ENCODE measurements around the gene CPNE9.

The CPNE9 gene

DNA sequence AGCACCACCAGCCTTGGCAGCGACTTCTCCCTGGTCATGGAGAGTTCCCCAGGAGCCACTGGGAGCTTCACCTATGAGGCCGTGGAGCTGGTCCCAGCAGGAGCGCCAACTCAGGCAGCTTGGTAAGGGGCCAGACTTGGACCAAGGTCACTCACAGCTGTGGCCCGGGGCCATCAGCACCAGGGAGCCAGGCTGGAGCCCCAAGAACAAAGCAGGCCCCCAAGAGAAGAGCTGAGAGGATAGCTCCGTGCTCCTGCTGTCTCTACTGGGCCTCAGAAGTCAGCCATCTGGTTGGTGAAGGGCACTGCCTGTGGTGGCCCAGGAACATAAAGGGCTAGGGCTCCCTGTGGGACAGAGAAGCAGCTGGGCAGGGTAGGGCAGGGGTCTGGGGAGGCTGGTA lies 14.7 kb upstream of the CPNE9 start:
- Histone ChIP-seq H3K4me3 (ENCODE audit: insufficient read depth, low read length, poor library complexity, severe bottlenecking) (no peak overlapping the region), H3K4me2 (ENCODE audit: low read depth, low read length, poor library complexity, severe bottlenecking) (no peak overlapping the region), H3K9ac (ENCODE audit: low read length) (no peak overlapping the region), H3K27ac (ENCODE audit: low read depth, low read length) (no peak overlapping the region), H3K9me2 (replicated peaks; ENCODE audit: insufficient read depth, low read length) (no peaks in the 10 kb centered on the region), H3K79me2 (ENCODE audit: insufficient read depth, low read length) (no peaks in the 10 kb centered on the region), H3K36me3 (ENCODE audit: low read length) (no peaks in the 10 kb centered on the region), H3F3A (ENCODE audit: insufficient read depth) (no peaks in the 10 kb centered on the region), H3K9me3 (ENCODE audit: insufficient read depth, low read length) (no peaks in the 10 kb centered on the region), H2AFZ (ENCODE audit: low read depth, low read length, severe bottlenecking) (no peak overlapping the region), H4K20me1 (ENCODE audit: low read depth, low read length) (no peaks in the 10 kb centered on the region), H3K27me3 (ENCODE audit: low read length) (no peaks in the 10 kb centered on the region)
- no peak for TF ChIP-seq EZH2phosphoT487 (conservative IDR thresholded peaks at IDR 0.05; ENCODE audit: low read length)
- TF ChIP-seq, protein P1, sequence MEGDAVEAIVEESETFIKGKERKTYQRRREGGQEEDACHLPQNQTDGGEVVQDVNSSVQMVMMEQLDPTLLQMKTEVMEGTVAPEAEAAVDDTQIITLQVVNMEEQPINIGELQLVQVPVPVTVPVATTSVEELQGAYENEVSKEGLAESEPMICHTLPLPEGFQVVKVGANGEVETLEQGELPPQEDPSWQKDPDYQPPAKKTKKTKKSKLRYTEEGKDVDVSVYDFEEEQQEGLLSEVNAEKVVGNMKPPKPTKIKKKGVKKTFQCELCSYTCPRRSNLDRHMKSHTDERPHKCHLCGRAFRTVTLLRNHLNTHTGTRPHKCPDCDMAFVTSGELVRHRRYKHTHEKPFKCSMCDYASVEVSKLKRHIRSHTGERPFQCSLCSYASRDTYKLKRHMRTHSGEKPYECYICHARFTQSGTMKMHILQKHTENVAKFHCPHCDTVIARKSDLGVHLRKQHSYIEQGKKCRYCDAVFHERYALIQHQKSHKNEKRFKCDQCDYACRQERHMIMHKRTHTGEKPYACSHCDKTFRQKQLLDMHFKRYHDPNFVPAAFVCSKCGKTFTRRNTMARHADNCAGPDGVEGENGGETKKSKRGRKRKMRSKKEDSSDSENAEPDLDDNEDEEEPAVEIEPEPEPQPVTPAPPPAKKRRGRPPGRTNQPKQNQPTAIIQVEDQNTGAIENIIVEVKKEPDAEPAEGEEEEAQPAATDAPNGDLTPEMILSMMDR (IDR thresholded peaks at IDR 0.05; ENCODE audit: insufficient read depth, low read length, poor library complexity, severe bottlenecking) = no peak

DNA sequence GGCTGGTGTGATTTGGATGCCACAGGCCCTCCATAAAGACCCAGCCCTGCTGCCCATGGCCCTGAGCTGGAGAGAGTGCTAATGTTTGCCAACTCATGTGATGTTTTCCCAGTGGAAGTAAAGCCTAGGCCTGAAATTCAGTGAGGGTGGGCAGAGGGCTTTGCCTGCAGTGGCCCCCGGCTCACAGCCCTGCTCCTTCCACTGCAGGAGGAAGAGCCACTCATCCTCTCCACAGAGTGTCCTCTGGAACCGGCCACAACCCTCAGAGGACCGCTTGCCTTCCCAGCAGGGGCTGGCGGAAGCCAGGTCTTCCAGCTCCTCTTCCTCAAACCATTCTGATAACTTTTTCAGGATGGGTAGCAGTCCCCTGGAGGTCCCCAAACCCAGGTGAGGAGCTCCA lies 13.9 kb upstream of the CPNE9 start:
- Histone ChIP-seq H2AFZ (ENCODE audit: low read depth, low read length, severe bottlenecking) (no peak overlapping the region), H3K9ac (ENCODE audit: low read length) (no peak overlapping the region), H3K79me2 (ENCODE audit: insufficient read depth, low read length) (no peaks in the 10 kb centered on the region), H3K27ac (ENCODE audit: low read depth, low read length) (no peak overlapping the region), H3K9me2 (replicated peaks; ENCODE audit: insufficient read depth, low read length) (no peaks in the 10 kb centered on the region), H3K9me3 (ENCODE audit: insufficient read depth, low read length) (no peaks in the 10 kb centered on the region), H3K27me3 (ENCODE audit: low read length) (no peaks in the 10 kb centered on the region), H3K4me2 (ENCODE audit: low read depth, low read length, poor library complexity, severe bottlenecking) (no peak overlapping the region), H4K20me1 (ENCODE audit: low read depth, low read length) (no peaks in the 10 kb centered on the region), H3K36me3 (ENCODE audit: low read length) (no peaks in the 10 kb centered on the region), H3F3A (ENCODE audit: insufficient read depth) (no peaks in the 10 kb centered on the region), H3K4me3 (ENCODE audit: insufficient read depth, low read length, poor library complexity, severe bottlenecking) (no peak overlapping the region)
- TF ChIP-seq, protein P1 (IDR thresholded peaks at IDR 0.05; ENCODE audit: insufficient read depth, low read length, poor library complexity, severe bottlenecking) = no peak
- no peak for TF ChIP-seq EZH2phosphoT487 (conservative IDR thresholded peaks at IDR 0.05; ENCODE audit: low read length)

DNA sequence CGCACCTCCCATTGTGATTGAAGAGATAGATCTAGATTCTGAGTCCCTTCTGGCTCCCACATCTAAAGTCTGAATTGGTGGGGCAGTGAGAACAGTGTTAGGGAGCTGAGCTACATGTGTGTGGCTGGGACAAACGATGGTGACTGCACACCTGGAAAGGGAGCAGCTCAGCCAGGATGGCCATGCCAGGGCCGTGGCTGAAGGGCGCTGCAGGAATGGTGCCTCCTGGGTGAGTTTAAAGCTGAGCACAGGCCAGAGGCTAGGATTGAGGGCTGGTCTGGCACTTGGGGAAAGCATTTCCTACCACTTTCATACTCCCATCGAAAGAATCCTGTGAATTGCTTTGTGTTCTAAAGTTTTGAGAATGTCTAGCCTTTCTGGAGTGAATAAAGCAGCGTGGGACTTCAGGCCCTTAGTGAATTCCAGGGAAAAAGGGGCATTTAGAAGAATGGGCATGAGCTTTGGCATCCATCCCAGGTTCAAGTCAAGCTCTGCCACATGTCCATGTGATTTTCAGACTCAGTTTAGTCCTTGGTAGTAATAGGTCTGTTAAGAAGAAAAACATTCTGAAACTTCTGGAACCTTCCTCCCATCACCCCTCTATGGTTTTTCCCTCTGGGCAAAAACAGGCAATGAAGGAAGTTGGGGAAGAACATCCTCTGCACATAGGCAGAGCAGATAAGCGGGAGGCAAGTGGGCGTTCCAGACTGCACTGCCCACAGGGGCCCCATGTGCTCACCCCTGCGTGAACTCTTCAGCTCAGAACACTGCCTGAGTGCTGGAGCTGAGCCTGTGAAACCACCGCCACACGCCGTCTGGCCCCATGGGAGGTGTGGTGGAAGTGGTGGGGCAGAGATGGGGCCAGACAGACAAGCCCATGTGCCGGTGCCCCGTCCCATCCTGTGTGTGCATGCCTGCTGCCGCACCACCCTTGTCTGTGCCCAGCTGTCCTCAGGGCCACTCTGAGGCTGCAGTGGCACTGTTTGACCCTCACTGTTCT lies 12.9 kb upstream of the CPNE9 start:
- Histone ChIP-seq H3F3A (ENCODE audit: insufficient read depth) (no peaks in the 10 kb centered on the region), H3K4me3 (ENCODE audit: insufficient read depth, low read length, poor library complexity, severe bottlenecking) (no peak overlapping the region), H4K20me1 (ENCODE audit: low read depth, low read length) (no peaks in the 10 kb centered on the region), H3K36me3 (ENCODE audit: low read length) (no peaks in the 10 kb centered on the region), H3K27me3 (ENCODE audit: low read length) (no peaks in the 10 kb centered on the region), H3K79me2 (ENCODE audit: insufficient read depth, low read length) (no peaks in the 10 kb centered on the region), H3K4me2 (ENCODE audit: low read depth, low read length, poor library complexity, severe bottlenecking) (no peak overlapping the region), H2AFZ (ENCODE audit: low read depth, low read length, severe bottlenecking) (no peak overlapping the region), H3K9me3 (ENCODE audit: insufficient read depth, low read length) (no peaks in the 10 kb centered on the region), H3K27ac (ENCODE audit: low read depth, low read length) (no peak overlapping the region), H3K9ac (ENCODE audit: low read length) (no peak overlapping the region), H3K9me2 (replicated peaks; ENCODE audit: insufficient read depth, low read length) (no peaks in the 10 kb centered on the region)
- TF ChIP-seq EZH2phosphoT487 (conservative IDR thresholded peaks at IDR 0.05; ENCODE audit: low read length) = no peak
- TF ChIP-seq, protein P1 (IDR thresholded peaks at IDR 0.05; ENCODE audit: insufficient read depth, low read length, poor library complexity, severe bottlenecking) = no peak

Data from SU-DHL-6 (cell line).